Measurements from ENCODE around the gene CHST7.
A peak's percentile ranks its signal among the peaks of the same experiment; 100 is the strongest.

CHST7 gene

DNA sequence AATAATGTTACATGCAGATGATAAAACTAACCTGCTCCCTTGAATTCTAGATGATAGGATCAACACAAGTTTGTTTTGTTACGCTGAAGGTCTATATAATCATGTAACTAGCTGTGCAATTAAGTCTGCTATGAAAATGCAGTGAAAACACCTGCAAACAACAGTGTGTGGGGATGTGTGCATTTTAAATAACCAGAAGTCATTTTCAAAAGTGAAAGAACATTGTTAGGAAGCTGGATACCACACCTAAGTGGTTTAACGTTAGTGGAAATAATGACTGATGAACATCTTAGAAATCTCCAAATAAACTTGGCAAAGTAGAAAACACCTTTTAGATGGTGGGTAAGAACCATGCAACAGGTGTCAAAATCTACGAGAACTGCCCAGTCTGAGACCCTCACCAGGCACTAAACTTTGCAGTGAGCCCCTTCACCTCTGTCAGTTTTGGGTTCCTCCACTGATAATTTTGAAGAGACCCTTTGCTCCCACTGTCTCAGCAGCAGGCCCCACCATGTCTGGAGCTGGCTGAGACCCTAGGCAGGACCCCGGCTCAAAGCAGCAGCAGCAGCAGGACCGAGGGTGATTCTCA lies 36.6 kb downstream of the CHST7 start:
- DNase-seq = no peak

DNA sequence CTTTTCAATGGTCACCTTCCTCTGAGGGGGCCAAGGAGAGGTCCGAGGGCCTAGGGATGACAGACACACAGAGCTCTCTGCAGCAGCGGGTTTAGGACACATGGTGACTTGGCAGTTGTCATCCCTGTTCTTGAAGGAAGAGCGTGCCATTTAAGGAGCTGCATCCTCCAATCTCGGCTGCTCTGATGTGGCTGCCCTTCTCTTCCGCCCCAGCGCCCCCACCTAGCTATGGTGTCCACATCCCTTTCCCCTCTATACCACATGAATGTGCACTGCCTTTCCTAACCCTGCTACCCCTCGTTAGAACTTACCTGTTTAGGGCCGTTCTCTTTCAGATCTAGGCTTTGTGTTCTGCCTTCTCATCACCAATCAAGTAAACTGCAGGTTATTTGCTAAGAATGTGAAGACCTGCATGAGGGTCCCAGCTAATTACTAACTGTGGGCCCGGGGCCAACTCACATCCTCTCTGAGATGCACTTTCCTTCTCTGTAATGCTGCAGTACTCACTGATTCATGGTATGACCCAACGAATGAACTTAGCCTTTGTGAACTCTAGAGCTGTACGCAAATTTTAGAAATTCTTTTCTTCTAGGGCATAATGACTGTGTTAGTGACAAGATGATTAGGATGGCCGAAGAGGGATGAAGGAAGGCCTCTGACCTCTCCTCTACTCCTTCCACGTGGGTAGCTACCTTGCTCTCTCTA lies 38.2 kb downstream of the CHST7 start:
- DNase-seq = no peak

DNA sequence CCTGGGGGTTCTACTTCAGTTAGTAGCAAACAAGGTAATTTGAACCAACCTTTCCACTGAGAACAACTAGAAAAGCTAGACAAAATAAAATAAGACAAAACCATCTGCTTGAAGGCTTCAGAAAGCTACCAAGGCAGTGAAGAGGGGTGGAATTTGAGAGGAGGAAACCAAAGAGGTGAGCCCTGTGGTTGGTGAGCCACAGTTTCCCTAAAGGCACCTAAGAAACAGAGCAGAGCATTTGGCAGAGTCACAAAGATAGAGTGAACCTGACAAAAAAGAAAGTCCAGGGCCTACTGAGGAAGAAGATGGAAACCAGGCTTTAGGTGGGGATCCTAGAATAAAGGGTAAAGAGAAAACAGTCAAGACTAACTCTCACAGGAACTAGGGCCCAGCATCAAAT lies 44.3 kb downstream of the CHST7 start:
- no peak for DNase-seq

DNA sequence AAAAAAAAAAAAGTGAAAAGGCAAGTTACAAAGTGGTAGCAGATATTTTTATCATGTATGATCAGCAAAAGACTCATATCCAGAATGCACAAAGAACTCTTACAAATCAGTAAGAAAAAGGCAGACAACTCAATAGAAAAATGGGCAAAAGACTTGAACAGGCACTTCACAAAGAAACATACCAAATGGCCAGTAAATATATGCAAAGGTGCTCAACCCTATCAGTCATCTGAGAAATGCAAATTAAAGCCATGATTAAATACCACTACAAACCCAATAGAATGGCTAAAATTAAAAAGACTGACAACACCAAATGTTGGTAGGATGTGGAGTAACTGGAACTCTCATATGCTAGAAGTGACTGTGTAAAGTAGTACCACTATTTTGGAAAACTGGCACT lies 45.4 kb downstream of the CHST7 start:
- DNase-seq = no peak

DNA sequence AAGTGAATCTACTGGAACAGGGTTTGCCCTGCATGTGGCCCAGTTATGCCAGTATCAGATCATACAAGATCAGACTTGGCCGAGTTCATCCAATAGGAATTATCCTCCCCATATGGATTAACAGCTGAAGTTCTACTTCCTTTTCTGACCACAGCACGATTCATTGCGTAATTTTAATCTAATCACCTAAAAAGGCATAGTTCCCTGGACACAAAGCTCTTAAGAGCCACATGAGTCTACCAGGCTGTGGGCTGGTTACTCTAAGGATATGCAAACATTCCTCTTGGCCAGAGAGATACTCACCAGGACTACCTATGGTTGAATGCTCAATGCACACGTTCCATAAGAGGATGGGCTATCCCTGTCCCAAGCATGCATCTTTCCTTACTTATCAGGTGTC lies 46.9 kb downstream of the CHST7 start:
- DNase-seq = no peak

DNA sequence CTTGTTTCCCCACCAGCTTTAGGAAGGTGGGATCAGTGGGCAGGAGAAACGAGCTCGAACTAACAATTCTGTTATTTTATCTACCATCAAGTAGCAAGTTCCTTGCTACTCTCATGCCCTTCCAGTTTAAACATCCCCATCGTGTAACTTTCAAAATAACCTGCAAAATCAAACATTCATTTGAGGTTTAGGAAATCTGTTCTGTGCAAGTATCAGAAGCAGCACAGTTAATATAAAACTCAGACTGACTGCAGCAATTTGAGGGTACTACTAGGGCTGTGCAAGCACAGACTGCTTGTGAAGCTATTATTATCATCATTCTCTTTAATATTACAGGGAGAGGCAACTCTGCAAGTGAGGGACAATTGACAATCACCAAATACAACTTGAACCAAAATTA lies 48.0 kb downstream of the CHST7 start:
- no peak for DNase-seq

DNA sequence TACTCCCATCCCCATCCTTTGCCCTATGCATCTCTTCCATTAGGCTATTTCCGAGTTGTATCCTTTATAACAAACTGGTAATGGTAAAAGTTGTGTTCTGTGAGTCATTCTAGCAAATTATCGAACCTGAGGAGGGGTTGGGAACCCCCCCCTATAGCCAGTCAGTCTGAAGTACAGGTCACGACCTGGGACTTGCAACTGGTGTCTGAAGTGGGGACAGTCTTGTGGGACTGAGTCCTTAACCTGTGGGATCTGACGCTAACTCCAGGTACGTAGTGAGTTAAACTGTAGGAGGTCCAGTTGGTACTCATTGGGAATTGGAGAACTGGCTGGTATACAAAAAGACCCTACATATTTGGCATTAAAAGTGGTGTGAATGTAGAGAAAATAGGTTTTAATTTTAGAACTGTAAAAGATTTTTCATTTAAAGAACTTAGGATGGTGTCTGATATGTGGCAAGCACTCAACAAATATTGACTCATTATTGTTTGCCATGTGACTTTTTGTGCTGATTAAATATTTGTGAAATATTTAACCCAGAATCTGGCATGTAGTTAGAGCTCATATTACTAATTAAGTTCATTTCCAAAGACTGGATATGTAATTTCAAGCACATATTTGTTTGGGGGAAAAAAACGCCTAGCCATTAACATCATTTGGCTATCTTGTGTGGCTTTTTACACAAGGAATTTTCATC lies 50.7 kb downstream of the CHST7 start:
- no peak for DNase-seq

DNA sequence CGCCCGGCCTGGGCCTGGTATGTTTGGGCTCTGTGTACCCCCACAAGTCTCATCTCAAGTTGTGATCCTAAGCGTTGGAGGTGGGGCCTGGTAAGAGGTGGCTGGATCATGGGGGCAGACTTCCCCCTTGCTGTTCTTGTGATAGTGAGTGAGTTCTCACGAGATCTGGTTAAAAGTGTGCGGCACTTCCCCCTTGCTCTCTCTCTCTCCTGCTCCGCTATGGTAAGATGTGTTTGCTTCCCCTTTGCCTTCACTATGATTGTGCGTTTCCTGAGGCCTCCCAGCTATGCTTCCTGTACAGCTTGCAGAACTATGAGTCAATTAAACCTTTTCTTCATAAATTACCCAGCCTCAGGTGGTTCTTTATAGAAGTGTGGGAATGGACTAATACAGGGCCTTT lies 53.0 kb downstream of the CHST7 start:
- DNase-seq = no peak

DNA sequence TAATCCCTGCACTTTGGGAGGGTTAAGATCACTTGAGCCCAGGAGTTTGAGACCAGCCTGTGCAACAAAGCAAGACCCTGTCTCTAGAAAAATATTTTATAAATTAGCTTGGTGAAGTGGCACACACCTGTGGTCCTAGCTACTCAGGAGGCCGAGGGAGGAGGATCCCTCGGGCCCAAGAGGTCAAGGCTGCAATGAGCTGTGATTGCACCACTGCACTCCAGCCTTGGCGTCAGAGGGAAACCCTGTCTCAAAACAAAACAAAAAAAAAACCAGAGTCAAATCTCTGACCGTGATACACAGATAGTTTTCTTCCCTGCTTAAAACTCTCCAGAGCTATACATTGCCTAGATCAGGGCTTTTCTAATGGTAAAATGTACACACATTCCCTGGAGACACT lies 53.5 kb downstream of the CHST7 start:
- no peak for DNase-seq

DNA sequence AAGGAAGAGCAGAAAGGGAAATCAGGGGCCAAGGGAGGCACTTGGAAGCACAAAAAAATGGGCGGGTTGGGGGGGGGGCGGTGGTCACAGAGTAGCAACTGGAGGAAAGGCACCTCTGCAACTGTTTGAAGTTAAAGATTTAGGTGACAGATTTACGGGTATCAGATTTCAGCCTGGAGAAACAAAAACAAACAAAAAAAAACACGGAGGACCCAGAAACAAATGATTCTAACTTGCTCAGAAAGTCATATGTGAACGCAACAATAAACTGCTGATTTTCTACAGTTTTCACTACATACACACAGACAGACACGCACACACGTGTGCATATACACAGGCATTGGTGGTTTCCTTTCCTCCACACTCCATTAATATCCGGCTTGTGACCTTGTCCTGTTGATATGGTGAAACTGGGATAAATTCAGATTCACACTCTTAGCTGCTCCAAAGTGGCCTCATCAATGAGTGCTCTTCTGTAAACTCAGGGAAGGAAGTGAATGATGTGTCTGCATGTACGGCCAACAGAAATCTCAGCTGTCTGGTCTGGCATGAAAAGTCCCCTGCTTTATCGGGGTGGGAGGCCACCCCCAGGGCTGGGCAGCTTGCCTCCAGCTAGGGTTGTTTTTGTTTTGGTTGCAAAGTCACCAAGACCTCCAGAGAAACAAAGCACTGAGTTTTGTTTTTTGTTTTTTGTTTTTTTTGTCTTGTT lies 54.3 kb downstream of the CHST7 start:
- DNase-seq = no peak

DNA sequence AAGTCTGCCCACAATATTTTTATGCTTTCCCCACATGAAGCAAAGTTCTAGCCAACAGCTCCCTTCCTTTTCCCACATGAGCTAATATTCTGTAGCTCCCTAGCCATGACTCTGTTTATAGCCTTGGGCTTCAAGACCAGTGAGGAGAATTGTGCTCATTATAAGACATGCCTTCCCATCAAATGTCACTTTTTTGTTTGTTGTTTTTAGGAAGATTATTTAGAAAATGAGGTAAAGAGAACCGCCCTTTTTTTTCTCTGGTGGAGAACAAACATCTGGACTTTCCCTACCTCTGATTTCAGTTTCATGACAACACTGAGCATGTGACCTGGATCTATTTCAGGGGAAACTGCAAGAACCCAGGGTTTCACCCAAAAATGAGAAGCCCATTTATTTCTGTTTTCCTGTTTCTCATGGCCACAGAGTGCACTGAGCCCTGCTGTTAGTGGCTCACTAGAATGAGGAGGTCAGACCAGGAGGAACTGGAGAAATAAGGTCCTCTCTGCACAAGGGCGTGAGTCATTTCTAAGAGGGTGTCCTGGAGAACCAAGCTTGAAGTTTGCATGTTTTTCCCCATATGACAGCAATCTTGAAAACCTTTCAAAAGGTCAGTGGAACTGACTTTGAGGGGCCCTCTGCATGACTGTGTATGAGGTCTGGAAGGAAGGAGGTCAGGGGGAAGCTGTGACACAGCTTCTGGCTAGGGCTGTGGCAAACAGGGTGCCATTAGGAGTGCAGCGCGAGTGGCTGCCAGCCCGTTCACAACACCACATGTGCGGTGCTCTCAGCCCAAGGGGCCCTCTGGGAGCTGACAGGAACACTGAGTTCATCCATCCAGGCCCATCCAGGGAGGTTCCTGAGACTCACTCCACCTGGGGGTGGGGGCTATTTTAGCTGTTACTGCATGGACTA lies 55.2 kb downstream of the CHST7 start:
- no peak for DNase-seq

DNA sequence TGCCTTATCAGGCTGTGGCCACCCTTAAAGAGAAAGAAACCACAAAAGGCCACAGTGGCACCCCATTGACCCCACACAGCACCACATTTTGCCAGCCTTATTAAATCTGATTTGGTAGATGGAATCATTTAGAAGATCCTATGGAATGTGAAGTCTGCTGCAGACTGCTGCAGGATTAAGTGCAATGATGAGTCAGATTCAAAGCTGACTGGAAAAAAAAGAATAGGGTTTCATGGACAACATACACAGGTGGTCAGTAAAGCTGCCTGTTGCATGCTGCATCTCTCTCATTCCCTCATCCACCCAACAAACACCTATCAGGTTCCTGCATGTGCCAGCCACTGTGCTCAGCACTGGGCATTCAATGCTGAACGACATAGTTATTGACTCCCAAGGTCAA lies 56.6 kb downstream of the CHST7 start:
- no peak for DNase-seq

DNA sequence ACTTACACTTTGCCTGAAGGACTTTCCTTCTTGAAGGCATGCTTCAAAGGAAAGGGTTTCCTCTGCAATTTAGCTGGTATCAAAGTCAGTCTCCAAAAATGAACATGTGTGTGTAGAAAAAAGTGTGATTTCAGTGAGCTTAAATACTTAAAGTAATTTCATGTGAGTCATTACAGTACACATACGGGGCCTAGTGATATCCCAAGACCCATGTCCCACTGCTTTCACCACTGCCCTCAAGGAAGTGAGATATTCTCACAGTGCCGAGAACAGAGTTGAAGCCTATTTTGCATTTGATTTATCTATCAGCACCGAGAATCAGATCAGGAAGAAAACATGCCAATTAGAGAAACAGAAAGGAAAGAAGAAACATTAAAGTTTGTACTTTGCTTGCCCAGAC lies 61.0 kb downstream of the CHST7 start:
- DNase-seq = no peak

DNA sequence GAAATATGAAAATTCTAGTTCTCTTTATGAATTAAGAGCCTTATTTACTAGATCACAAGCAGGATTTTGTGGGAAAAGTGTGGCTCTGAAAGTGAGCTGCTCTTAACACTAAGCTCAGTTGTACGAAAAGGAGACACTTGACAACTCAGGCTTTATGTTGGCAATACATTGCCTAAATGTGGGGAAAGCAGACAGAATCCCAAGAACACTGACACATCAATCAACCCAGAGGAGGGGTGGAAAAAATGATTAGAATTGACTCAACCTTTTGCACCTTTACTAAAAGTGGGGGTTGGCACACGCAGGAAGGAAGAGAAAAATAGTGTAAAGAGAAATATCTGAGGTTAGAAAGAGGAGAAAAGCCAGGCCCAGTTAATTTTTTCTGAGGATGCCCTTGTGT lies 61.6 kb downstream of the CHST7 start:
- DNase-seq = no peak

DNA sequence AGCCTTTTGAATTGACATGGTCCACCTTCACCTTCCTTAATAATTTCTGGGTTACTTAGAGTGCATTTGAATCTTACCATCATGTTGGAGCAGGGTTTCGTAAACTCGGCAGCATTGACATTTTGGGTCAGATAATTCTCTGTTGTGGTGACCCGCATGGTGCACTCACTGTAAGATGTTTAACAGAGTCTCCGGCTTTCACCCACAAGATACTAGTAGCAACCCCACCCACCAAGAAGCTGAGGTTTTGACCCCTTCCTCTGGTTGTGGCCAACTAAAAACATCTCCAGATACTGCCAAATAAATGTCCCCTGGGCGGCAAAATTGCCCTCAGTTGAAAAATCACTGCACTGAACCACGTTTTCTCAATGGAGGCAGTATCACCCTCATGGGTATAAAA lies 62.7 kb downstream of the CHST7 start:
- DNase-seq = no peak

DNA sequence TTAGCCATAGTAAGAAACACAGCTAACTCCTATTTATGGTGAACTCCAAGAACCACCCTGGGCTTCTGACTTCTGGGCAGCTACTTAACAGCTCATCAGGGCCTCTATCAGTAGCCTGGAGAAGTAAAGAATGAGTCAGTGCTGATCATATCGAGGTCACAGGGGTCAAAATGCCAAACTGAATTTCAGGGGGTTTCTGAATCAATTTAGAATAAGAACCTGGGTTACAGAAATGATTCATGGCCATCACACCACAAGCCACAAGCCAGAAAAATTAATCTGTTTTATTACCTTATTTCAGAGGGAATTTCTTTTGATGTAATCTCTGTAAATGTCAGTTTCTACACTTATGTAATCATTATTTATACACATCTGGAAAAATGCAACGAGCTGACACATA lies 64.4 kb downstream of the CHST7 start:
- DNase-seq = no peak

DNA sequence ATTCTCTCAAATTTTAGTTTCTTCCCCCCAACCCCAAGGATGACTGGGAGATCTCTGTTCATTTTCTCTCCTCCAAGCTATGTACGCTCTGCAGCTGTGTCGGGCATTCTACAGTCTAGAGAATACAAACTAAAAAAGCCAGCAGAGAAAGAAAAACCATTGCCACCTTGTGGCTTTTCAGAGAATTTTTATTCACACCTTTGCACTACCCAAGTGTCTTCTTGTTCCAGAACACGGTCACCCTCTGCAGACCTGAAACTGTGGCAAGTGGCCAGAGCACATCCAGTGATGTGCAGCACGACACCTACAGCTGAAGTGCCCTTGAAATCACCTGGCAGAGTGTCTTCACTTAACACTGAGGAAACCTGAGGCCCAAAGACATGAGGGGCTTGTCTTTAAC lies 68.6 kb downstream of the CHST7 start:
- peak in 1 of 2 experiments; percentile 43 for DNase-seq

DNA sequence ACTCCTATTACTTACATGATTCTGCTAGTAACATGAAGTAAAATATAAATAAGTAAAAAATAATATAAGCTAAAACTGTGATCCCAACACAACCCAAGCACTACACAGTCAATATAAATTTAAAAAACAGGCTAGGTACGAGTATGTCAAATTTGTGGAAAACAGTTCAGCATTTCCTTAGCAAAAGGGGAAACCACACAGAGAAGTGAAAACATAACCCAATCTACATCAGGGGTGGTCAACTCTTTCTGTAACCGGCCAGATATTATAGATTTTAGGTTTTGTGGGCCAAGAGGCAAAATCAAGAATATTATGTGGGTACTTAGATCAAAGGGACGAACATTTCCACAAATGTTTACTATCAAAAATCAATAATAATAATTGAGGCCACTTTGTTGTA lies 70.1 kb downstream of the CHST7 start:
- DNase-seq = no peak

DNA sequence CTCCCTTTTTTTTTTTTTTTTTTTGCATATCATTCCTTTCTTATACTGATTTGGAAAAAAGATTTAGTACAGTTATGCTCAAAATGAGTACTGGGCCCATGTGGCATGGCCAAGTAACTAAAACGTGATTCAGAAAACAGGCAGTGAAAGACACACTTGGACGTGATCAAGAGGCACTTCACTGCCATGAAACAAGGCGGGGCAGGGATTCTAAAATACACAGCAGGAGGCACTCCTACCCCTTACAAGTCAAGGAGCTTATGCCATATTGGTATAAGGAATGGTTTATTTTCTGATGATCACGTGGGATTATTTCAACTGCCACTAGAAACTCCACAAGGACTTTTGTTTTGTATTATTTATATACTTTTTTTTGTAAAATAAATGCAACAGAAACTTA lies 72.0 kb downstream of the CHST7 start:
- peak in 1 of 2 experiments; percentile 61 for DNase-seq

DNA sequence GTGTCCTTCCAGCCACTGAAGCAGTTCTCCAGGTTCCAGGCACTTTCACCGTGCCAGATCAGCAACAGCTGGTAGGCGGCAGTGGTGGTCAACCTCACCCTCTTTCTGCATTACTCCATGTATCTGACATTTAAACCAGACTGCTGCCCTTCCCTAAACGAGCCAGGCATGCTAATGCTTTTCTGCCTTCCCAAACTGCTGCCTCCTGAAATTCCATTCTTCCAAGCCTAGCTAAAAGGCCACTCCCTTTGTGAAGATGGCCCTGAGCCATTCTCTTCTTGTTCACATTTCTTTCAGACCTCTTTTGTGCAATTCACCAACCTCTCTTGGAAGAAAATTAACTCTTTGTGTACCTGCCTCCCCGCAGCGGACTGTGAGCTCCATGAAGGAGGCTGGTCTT lies 73.7 kb downstream of the CHST7 start:
- DNase-seq = no peak
